Measurements from ENCODE around the gene GRIN2A.

GRCh38 chr16:9941245-9941644 is 241.0 kb downstream of the GRIN2A start:
- no peak for TF ChIP-seq POLR2AphosphoS5 (IDR thresholded peaks at IDR 0.05; ENCODE audit: borderline replicate concordance, low read depth, low read length)
- no peak for TF ChIP-seq EZH2 (IDR thresholded peaks at IDR 0.05)

All from SK-N-MC (cell line).